ENCODE results near the gene PLCD1. TPM values are rescaled to one million over a fixed set of nuclear protein-coding genes. Genes with fewer than 3 reads are reported as not detected.

PLCD1 gene
- total RNA-seq, 1 donor from 2014 or later = 36.9 TPM

GRCh38 chr3:38006031-38006430 is 23.4 kb downstream of the PLCD1 start:
- H3K4me1 Mint-ChIP-seq = peaks cover 24% of the 10 kb centered on the region
- no peak overlapping the region for H3K27ac Mint-ChIP-seq (ENCODE audit: unreplicated experiment)
- H3K36me3 Mint-ChIP-seq (ENCODE audit: low read depth) = no peaks in the 10 kb centered on the region
- no peaks in the 10 kb centered on the region for H3K27me3 Mint-ChIP-seq (ENCODE audit: low read depth)
- DNase-seq (ENCODE audit: low read depth, low spot score) = no peak
- TF ChIP-seq, protein P1, sequence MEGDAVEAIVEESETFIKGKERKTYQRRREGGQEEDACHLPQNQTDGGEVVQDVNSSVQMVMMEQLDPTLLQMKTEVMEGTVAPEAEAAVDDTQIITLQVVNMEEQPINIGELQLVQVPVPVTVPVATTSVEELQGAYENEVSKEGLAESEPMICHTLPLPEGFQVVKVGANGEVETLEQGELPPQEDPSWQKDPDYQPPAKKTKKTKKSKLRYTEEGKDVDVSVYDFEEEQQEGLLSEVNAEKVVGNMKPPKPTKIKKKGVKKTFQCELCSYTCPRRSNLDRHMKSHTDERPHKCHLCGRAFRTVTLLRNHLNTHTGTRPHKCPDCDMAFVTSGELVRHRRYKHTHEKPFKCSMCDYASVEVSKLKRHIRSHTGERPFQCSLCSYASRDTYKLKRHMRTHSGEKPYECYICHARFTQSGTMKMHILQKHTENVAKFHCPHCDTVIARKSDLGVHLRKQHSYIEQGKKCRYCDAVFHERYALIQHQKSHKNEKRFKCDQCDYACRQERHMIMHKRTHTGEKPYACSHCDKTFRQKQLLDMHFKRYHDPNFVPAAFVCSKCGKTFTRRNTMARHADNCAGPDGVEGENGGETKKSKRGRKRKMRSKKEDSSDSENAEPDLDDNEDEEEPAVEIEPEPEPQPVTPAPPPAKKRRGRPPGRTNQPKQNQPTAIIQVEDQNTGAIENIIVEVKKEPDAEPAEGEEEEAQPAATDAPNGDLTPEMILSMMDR (conservative IDR thresholded peaks at IDR 0.05) = no peak
- H3K4me3 Mint-ChIP-seq = no peak overlapping the region
- no peaks in the 10 kb centered on the region for H3K9me3 Mint-ChIP-seq

DNA sequence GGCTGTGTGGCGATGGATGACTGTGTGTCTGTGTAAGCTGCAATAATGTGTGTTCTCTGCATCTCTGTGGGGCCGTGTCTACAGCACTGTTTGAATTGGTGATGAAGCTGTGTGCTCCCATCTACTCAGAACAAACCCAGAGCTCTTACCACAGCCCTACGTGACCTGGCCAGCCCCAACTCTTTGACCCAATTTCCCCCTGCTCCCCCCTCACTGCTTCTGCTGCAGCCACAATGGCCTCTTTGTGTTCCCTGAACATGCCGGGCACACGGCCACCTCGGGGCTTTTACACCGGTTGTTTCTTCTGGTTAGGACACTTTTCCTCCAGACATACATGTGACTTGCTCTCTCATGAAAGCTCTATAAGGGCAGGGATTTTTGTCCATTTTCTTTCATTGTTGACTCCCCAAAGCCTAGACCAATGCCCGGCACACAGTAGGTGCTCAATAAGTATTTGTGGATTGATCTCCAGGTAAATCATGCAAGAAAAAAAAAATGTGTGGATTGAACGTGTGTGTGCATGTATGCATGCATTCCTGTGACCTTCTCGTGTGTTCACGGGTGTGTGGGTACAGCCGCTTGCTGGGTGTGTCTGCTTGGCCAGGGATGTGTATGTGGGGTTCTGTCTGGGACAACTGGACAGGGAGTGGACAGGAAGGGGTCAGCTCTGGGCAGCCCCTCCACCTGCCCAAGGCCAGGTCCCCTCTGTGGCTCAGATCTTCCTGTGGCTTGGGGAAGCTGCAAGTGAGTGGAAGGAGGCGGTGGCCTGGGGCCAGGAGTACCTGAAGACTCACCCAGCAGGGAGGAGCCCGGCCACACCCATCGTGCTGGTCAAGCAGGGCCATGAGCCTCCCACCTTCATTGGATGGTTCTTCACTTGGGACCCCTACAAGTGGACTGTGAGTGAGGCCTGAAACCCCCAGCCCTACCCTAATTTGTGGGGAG is 24.1 kb downstream of the PLCD1 start:
- no peaks in the 10 kb centered on the region for H3K27me3 Mint-ChIP-seq (ENCODE audit: low read depth)
- H3K4me3 Mint-ChIP-seq = peak overlapping the region; percentile 21
- H3K27ac Mint-ChIP-seq (ENCODE audit: unreplicated experiment) = peak overlapping the region; percentile 89

DNA sequence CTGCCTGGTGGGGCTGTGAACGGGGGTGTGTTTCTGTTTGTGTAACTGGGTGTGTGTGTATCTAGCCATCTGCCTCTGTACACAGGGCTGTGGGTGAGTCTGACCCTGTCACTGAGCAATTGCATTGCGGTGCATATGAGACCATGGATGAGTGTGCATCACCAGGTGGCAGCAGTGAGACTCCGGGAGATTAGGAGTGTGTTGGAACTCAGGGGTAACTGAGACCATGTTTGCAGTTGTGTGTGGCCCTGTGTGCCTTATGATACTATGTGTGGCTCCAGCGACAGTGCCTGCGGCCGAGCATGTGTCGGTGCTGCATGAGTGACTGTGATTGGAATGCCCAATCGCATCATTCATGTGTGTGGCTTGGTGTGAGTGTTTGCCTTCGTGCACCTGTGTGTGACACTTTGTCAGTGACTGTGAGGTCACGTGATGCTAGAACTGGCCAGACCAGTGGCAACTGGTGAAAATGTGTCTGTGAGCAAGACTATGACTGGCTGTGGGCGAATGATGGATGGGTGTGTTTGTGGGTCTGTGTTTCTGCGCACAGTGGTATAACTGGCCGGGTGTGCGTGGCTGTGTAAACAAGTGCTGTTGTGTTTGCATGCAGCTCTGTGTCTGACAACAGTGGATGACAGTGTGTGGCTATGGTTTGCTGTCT is 24.9 kb downstream of the PLCD1 start:
- H3K27ac Mint-ChIP-seq (ENCODE audit: unreplicated experiment) = peak overlapping the region; percentile 89
- peak overlapping the region; percentile 21 for H3K4me3 Mint-ChIP-seq
- no peaks in the 10 kb centered on the region for H3K9me3 Mint-ChIP-seq
- no peaks in the 10 kb centered on the region for H3K27me3 Mint-ChIP-seq (ENCODE audit: low read depth)
- H3K36me3 Mint-ChIP-seq (ENCODE audit: low read depth) = no peaks in the 10 kb centered on the region
- DNase-seq (ENCODE audit: low read depth, low spot score) = peak; percentile 68
- TF ChIP-seq, protein P1 (conservative IDR thresholded peaks at IDR 0.05) = peak; percentile 73
- peaks cover 38% of the 10 kb centered on the region for H3K4me1 Mint-ChIP-seq

More for the DNA sequence above, 24.1 kb downstream of the PLCD1 start:
- peak; percentile 36 for DNase-seq (ENCODE audit: low read depth, low spot score)
- Mint-ChIP-seq H3K36me3 (ENCODE audit: low read depth) (no peaks in the 10 kb centered on the region), H3K9me3 (no peaks in the 10 kb centered on the region), H3K4me1 (peaks cover 31% of the 10 kb centered on the region)
- TF ChIP-seq, protein P1 (conservative IDR thresholded peaks at IDR 0.05) = no peak

- Mint-ChIP-seq H3K4me3 (no peak overlapping the region), H3K4me1 (peaks cover 43% of the 10 kb centered on the region), H3K27me3 (ENCODE audit: low read depth) (no peaks in the 10 kb centered on the region)
Measured at GRCh38 chr3:38003817-38004414, 25.5 kb downstream of the PLCD1 start.

GRCh38 chr3:38003371-38003816 is 26.0 kb downstream of the PLCD1 start:
- Mint-ChIP-seq H3K36me3 (ENCODE audit: low read depth) (no peaks in the 10 kb centered on the region), H3K4me1 (peaks cover 47% of the 10 kb centered on the region), H3K27me3 (ENCODE audit: low read depth) (no peaks in the 10 kb centered on the region), H3K27ac (ENCODE audit: unreplicated experiment) (peak overlapping the region; percentile 35), H3K4me3 (no peak overlapping the region), H3K9me3 (no peaks in the 10 kb centered on the region)
- DNase-seq (ENCODE audit: low read depth, low spot score) = peak; percentile 87
- TF ChIP-seq, protein P1 (conservative IDR thresholded peaks at IDR 0.05) = peak; percentile 89

More at GRCh38 chr3:38003817-38004414, 25.5 kb downstream of the PLCD1 start:
- no peak for DNase-seq (ENCODE audit: low read depth, low spot score)
- no peaks in the 10 kb centered on the region for H3K9me3 Mint-ChIP-seq
- no peaks in the 10 kb centered on the region for H3K36me3 Mint-ChIP-seq (ENCODE audit: low read depth)
- no peak overlapping the region for H3K27ac Mint-ChIP-seq (ENCODE audit: unreplicated experiment)
- TF ChIP-seq, protein P1 (conservative IDR thresholded peaks at IDR 0.05) = no peak

All from neural crest cell (in vitro differentiated cells).